ES-I3 (cell line): ENCODE measurements around the gene BNIP1.

Source experiments
- H3K36me3 ChIP-seq: 2 replicates; pipeline ENCODE4 v1.6.1; 2013; ENCODE audit warnings: mild to moderate bottlenecking, low read length, control low read depth, moderate library complexity; ENCODE audit not compliant: insufficient read depth
- H3K4me1 ChIP-seq: 2 replicates; pipeline ENCODE4 v1.6.1; 2013; ENCODE audit warnings: mild to moderate bottlenecking, control low read depth, low read length; ENCODE audit not compliant: insufficient read depth
- H3K9ac ChIP-seq: 2 replicates; pipeline ENCODE4 v1.6.1; 2013; ENCODE audit warnings: low read depth, mild to moderate bottlenecking, low read length, moderate library complexity
- H3K9me3 ChIP-seq: 2 replicates; pipeline ENCODE4 v1.6.1; 2013; ENCODE audit warnings: mild to moderate bottlenecking, low read length, moderate library complexity; ENCODE audit not compliant: control insufficient read depth, insufficient read depth

BNIP1 gene

DNA sequence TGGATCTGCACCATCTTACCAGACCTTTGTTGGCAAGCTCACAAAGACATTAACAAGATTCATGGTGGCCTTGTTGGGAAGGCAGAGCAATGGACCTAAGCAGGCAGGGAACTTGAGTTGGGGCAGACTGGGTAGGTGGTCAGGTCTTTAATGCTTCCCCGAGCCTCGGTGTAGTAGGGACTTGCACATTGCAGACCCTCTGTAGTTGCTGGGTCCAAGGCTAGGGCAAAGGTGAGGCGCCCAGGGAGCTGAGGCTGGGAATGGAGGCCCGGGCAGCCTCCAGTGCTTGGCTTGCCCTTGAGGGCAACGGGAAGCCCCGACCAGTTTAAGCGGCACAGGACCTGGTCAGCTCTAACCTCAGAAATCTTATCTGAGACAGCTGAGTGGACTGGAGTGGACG, 66.5 kb downstream of the BNIP1 start:
- Histone ChIP-seq H3K4me1 (no peaks in the 10 kb centered on the region), H3K9ac (no peak overlapping the region), H3K36me3 (no peaks in the 10 kb centered on the region; the same call in 1 of the 2 replicates), H3K9me3 (no peaks in the 10 kb centered on the region)

DNA sequence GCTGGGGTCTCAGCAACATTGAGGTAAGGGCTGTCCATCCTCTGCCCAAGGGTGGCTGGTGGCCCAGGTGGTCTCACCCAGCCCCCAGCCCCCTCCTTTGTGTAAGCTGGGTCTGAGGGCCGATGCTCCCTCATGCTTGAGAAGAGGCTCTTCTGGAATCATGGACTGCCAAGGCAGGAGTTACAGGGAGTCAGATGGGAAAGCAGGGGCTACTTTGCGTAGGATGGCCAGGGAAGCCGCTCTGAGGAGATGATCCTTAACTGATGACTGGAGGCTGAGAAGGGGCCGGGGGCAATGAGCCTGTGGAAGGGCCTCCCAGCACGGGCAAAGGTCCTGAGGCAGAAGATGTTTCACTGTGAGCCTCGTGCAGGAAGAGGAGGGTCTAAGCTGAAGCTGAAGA, 67.0 kb downstream of the BNIP1 start:
- no peak overlapping the region for H3K9ac ChIP-seq
- H3K36me3 ChIP-seq: no peaks in the 10 kb centered on the region; the same call in 1 of the 2 replicates
- no peaks in the 10 kb centered on the region for H3K4me1 ChIP-seq
- H3K9me3 ChIP-seq: no peaks in the 10 kb centered on the region

DNA sequence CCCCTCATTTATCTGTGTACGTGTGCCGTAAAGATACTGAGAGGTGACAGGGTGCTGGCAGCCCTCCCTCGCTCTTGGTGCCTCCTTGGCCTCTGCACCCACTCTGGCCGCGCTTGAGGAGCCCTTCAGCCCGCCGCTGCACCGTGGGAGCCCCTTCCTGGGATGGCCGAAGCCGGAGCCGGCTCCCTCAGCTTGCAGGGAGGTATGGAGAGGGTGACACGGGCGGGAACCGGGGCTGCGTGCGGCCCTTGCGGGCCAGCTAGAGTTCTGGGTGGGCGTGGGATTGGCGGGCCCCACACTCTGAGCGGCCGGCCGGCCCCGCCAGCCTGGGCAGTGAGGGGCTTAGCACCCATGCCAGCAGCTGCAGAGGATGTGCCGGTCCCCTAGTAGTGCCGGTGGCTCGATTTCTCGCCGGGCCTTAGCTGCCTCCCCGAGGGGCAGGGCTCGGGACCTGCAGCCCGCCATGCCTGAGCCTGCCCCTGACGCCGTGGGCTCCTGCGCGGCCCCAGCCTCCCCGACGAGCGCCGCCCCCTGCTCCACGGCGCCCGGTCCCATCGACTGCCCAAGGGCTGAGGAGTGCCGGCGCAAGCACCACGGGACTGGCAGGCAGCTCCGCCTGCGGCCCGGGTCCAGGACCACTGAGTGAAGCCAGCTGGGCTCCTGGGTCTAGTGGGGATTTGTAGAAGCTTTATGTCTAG, 69.1 kb downstream of the BNIP1 start:
- H3K9me3 ChIP-seq: no peaks in the 10 kb centered on the region
- H3K4me1 ChIP-seq: peaks cover 5% of the 10 kb centered on the region; the same call in 1 of the 2 replicates
- no peak overlapping the region for H3K9ac ChIP-seq
- no peaks in the 10 kb centered on the region; the same call in 1 of the 2 replicates for H3K36me3 ChIP-seq
